NT2/D1 (cell line): ENCODE measurements around the gene EMP1.

Experiments used
- YY1 ChIP-seq: IDR thresholded peaks from 2 replicates; pipeline ENCODE4 v1.6.1; 2011; ENCODE audit not compliant: insufficient read length, insufficient read depth
- ZNF274 ChIP-seq: IDR thresholded peaks from 2 replicates; pipeline ENCODE4 v1.6.1; 2011; ENCODE audit warnings: mild to moderate bottlenecking, low read depth, low read length

DNA sequence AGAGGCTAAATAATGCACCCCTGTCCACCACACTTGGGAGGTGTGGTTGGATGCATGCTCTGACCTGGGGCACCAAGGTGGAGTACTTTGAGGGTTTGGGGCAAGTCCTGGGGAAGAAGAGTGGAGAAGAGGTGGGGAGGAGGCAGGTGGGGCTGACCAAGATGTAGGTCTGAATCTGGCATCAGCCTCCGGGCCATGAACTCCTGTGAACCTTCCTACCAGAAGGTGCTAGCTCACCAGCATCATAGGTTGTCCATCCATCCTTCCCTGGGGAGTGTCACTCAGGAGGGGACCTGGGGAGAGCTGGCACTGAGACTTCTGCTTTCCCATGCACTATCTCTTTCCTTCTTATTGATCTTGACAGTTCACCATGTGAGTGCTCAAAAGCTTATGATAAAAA, 13.6 kb upstream of the EMP1 start:
- no peak for TF ChIP-seq YY1
- no peak for TF ChIP-seq ZNF274
